Stomach smooth muscle (tissue), 2 donors: ENCODE data around the gene LRRC8C.
"Not testable (repeated sequence)": the region's sequence is repeated elsewhere in the genome, so short reads cannot be mapped to it uniquely, and the experiment has no call there.

ENCODE experiments used
- H3K27ac ChIP-seq: one replicate; pipeline ENCODE4 v1.7.0; 2013; ENCODE audit warnings: mild to moderate bottlenecking, low read length, inconsistent platforms
- H3K27me3 ChIP-seq, 2 donors: one replicate each; pipeline ENCODE4 v1.7.0; 2013; ENCODE audit warnings: low read length in 2 of 2; ENCODE audit not compliant: insufficient read depth in 2 of 2, control insufficient read depth in 1 of 2
- H3K36me3 ChIP-seq, 2 donors: one replicate each; pipeline ENCODE4 v1.7.0; 2013; ENCODE audit warnings: low read length in 2 of 2; ENCODE audit not compliant: control insufficient read depth in 2 of 2, insufficient read depth in 2 of 2
- H3K4me1 ChIP-seq: one replicate; pipeline ENCODE4 v1.7.0; 2013; ENCODE audit warnings: low read length; ENCODE audit not compliant: control insufficient read depth, insufficient read depth
- H3K4me3 ChIP-seq, 2 donors: one replicate each; pipeline ENCODE4 v1.7.0; 2013; ENCODE audit warnings: low read length in 2 of 2
- H3K9ac ChIP-seq, 2 donors: one replicate each; pipeline ENCODE4 v1.7.0; 2013; ENCODE audit warnings: low read length in 2 of 2, mild to moderate bottlenecking in 1 of 2
- H3K9me3 ChIP-seq, 2 donors: one replicate each; pipeline ENCODE4 v1.7.0; 2013; ENCODE audit warnings: low read length in 2 of 2; ENCODE audit not compliant: control insufficient read depth in 2 of 2
- donor health status: healthy.
- donor health status: Pancreatic carcinoma.

Gene LRRC8C

DNA sequence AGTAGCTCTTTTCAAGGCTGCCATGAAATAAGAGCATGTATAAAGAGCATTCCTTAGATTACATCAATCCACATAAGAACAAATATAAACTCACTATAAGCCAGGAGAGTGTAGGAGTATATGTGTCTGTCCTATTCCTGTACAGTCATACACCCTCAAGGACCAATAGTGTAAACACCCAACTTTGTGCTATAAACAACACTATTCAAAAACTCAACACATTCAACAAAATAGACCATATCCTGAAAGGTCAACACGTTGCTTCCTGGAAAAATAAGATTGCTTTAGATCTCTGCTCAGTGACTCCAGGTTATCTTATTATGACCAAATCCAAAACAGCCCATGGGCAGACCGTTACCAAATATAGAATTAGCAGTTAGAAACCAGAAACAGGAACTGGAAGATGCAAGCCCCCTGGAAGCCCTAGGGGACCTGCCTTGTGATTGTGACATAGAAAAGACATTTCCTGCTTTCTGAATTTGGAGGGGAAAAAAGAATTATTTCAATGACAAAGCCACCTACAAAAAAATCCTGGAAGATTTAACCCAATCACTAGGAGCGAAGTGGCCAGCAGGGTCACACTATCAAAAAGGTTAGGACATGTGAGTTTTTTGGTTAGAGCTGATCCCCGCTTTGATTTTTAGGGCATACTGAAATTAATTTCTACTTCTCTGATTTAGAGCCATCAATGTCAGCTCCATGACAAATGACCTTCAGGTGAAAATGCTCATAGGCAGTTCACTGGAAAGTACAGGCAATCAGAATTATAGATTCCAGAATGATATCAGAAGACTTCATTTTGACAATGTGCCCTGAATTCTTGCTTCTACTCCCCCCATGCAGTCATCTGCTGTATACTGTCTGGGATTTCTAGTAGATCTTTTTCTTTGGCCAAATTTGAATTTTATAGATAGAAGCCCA, 59.9 kb downstream of the LRRC8C start:
- Histone ChIP-seq H3K27me3 (no peaks in the 10 kb centered on the region), H3K4me1 (no peaks in the 10 kb centered on the region), H3K36me3 (no peaks in the 10 kb centered on the region), H3K27ac (no peak overlapping the region), H3K9me3 (no peaks in the 10 kb centered on the region), H3K9ac (no peak overlapping the region), H3K4me3 (no peak overlapping the region)

DNA sequence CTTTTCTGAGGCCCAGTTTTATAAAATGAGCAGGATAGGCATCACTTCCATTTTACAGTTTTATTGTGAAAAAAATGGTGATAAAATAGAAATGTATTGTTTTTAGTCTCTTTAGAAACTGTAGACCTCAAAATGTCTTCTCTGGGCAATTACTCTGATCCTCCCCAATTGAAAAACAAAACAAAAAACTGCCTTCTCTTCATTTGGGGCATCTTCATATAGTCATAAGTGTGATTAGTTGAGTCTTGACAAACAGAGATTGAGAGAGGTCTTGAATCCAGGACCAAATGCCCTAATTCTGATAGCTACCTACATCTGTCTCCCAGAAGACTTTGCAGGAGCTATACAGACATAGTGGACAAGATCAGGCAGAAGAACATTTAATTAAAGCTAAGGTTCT, 62.9 kb downstream of the LRRC8C start:
- Histone ChIP-seq H3K36me3 (no peaks in the 10 kb centered on the region), H3K9ac (no peak overlapping the region), H3K4me1 (no peaks in the 10 kb centered on the region), H3K27ac (no peak overlapping the region), H3K9me3 (no peaks in the 10 kb centered on the region), H3K27me3 (no peaks in the 10 kb centered on the region), H3K4me3 (no peak overlapping the region)

DNA sequence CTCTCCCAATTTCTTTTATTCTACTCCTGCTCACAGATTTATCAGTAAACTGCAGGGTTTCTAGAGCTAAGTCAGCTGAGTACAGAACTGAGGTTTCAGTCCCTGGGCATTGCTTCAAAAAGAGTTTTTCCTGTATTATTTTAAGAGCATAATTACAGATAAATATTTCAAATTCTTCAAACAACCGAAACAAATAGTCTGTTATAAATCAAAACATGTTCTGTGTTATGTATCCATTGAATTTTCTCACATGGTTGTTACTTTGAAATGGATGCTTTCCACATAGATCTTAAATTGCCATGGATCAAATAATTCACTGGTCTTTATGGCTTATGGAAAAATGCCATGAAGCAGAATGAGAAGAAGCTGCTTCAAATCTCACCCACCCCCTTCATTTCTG, 64.5 kb downstream of the LRRC8C start:
- H3K36me3 ChIP-seq = no peaks in the 10 kb centered on the region
- H3K9me3 ChIP-seq = no peaks in the 10 kb centered on the region
- H3K4me3 ChIP-seq = no peak overlapping the region
- no peaks in the 10 kb centered on the region for H3K27me3 ChIP-seq
- H3K4me1 ChIP-seq = no peaks in the 10 kb centered on the region
- H3K9ac ChIP-seq = no peak overlapping the region
- H3K27ac ChIP-seq = no peak overlapping the region

DNA sequence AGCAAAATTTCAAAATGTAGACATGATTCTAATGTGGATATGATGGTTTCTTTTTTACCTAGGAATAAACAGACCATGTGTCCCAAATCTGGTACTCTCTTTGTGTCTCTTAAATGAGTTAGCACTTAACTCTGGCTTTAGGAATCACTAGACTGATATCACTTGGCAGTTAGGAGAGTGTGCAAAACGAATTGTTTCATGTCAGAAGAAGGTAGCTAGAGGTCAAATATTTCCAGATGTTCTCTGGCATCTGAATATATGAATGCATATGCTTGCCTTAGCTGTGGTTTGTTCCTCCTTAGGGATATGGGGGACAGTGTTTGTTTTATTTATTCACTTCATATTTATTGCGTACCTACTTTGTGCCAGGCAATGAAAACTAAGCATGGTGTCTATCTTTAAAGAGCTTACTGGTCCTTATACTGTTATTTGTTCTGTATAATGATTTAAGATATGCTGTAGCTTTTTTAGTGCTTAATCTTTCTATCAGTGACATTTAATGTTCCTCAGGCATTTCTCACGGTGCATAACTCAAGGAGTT, 65.2 kb downstream of the LRRC8C start:
- Histone ChIP-seq H3K27me3 (no peaks in the 10 kb centered on the region), H3K9ac (no peak overlapping the region), H3K36me3 (no peaks in the 10 kb centered on the region), H3K27ac (no peak overlapping the region), H3K4me1 (no peaks in the 10 kb centered on the region), H3K9me3 (no peaks in the 10 kb centered on the region), H3K4me3 (no peak overlapping the region)

DNA sequence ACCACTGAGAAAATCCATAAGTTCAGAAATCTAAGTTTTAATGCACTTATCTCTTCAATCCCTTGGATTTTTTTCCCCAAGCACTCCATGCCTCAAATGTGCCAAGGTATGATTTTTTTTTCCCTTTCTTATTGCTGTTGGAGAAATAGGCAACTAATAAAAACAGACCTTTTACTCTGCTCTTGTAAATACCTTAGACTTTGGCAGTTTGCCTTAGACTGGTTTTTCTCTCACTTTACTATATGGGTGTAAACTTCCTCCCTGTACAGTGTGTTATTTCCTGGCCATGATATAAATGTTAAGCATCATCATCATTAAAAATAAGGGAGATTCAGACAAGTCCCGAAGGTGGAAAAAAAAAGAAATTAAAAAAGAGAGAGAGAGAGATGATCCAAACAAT, 65.7 kb downstream of the LRRC8C start:
- Histone ChIP-seq H3K4me3 (no peak overlapping the region), H3K27me3 (no peaks in the 10 kb centered on the region), H3K27ac (no peak overlapping the region), H3K4me1 (no peaks in the 10 kb centered on the region), H3K36me3 (no peaks in the 10 kb centered on the region), H3K9me3 (no peaks in the 10 kb centered on the region), H3K9ac (no peak overlapping the region)

DNA sequence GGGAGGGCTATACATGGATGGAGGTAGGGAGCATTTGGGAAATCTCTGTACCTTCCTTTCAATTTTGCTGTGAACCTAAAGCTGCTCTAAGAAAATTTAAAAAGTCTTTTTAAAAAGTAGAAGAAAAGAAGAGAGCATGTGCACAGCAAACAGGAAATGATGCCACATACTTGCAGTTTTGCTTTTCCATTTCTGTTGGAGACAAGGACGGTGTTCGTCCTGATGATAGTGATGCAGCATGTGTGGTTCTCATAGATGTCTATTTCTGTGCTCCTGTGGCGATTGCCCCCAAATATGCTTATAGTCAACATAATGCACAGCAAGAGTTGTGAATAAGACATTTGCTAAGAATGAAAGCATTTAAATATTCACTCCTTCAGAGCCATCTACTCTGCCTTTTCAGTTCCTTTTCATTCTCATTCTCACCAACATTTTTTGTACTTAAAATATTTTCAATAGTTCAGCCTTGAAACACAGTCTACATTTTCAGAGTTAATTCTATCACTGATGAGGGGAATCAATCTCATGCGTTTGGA, 66.6 kb downstream of the LRRC8C start:
- H3K9me3 ChIP-seq = no peaks in the 10 kb centered on the region
- no peaks in the 10 kb centered on the region for H3K27me3 ChIP-seq
- no peak overlapping the region for H3K9ac ChIP-seq
- no peaks in the 10 kb centered on the region for H3K36me3 ChIP-seq
- no peaks in the 10 kb centered on the region for H3K4me1 ChIP-seq
- no peak overlapping the region for H3K4me3 ChIP-seq
- no peak overlapping the region for H3K27ac ChIP-seq

DNA sequence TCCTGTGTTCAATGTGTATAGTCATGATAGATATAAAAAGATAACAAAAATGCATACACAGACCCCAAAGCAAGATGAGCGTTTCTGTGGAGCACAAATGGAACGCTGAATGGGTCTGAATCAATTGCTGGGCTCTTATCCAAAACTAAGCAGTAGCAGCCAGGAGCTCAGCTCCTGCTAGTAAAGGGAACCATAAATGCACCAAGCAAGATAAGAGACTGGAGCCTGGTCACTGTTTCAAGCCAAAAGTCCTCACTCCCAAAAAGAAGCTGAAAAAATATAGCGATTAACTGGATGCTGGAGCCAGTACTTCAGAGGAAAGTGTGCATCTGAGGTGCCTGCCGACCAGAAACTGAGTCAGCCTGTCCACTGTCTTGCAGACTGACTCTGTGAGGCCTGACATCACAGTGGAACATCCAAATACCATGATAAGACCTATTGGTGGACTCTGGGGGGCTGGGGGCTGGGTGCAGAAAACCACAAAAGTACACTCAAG, 68.9 kb downstream of the LRRC8C start:
- H3K27ac ChIP-seq = no peak overlapping the region
- H3K4me3 ChIP-seq = no peak overlapping the region
- no peaks in the 10 kb centered on the region for H3K36me3 ChIP-seq
- H3K4me1 ChIP-seq = no peaks in the 10 kb centered on the region
- H3K9ac ChIP-seq = no peak overlapping the region
- no peaks in the 10 kb centered on the region for H3K9me3 ChIP-seq
- no peaks in the 10 kb centered on the region for H3K27me3 ChIP-seq

DNA sequence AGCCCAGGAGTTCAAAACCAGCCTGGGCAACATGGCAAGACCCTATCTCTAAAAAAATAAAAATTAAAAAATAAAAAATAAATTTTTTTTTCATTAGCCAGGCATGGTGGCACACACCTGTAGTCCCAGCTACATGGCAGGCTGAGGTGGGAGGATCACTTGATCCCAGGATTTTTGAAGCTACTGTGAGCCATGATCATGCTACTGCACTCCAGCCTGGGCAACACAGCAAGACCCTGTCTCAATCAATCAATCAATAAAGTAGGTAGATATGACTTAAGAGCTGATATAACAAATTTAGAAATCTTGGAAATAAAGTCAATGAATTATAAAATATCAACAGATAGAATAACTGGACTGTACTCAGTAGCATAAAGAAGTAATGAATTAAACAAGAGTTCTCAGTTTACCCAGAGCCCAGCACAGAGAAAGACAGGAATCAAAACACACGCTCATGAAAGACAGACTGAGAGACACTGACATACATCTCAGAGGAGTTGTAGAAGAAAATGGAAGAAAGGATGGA, 69.7 kb downstream of the LRRC8C start:
- no peak overlapping the region for H3K4me3 ChIP-seq
- no peaks in the 10 kb centered on the region for H3K27me3 ChIP-seq
- no peak overlapping the region for H3K9ac ChIP-seq
- H3K4me1 ChIP-seq = no peaks in the 10 kb centered on the region
- no peaks in the 10 kb centered on the region for H3K9me3 ChIP-seq
- no peaks in the 10 kb centered on the region for H3K36me3 ChIP-seq
- no peak overlapping the region for H3K27ac ChIP-seq

DNA sequence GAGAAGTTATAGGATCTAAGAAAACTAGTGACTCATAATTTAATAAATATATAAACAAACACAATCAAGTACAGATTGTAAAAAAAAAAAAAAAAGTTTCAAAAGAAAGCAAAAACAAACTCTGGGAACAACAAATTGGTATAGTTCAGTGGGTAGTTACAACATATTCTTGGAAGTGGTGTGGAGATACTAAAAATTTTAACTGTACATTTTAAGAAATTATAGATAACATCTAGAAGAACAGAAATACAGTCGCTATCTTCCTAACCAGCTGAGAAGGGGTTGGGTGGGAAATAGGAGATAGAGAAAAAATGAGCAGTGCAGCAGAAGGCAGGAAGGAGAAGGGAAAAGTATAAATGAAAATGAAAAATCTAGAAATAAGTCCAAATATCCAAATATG, 70.5 kb downstream of the LRRC8C start:
- Histone ChIP-seq H3K27ac (no peak overlapping the region), H3K4me1 (no peaks in the 10 kb centered on the region), H3K4me3 (no peak overlapping the region), H3K9ac (no peak overlapping the region), H3K9me3 (no peaks in the 10 kb centered on the region), H3K36me3 (no peaks in the 10 kb centered on the region), H3K27me3 (no peaks in the 10 kb centered on the region)

DNA sequence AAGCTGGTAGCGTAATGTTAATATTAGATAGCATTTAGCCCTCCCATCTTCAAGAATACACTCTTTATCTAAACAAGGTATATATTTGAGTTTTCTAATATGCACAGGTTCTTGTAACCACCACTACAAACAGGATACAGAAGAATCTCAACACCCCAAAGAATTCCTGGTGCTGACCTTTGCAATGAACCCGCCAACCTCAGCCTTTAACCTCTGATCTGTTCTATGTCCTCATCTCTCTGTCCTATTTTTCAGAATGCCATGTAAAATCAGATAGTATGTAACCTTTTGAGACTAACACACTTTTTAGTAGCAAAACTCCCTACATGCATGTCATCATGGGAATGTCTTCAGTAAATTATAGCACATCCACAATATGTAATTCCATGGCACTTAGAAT, 71.1 kb downstream of the LRRC8C start:
- Histone ChIP-seq H3K27me3 (no peaks in the 10 kb centered on the region), H3K9me3 (no peaks in the 10 kb centered on the region), H3K27ac (no peak overlapping the region), H3K4me1 (no peaks in the 10 kb centered on the region), H3K4me3 (no peak overlapping the region), H3K9ac (no peak overlapping the region), H3K36me3 (no peaks in the 10 kb centered on the region)

DNA sequence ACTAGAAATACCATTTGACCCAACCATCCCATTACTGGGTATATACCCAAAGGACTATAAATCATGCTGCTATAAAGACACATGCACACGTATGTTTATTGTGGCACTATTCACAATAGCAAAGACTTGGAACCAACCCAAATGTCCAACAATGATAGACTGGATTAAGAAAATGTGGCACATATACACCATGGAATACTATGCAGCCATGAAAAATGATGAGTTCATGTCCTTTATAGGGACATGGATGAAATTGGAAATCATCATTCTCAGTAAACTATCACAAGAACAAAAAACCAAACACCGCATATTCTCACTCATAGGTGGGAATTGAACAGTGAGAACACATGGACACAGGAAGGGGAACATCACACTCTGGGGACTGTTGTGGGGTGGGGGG, 72.0 kb downstream of the LRRC8C start:
- H3K27me3 ChIP-seq, H3K27ac ChIP-seq, H3K4me1 ChIP-seq, H3K9ac ChIP-seq, H3K9me3 ChIP-seq, H3K36me3 ChIP-seq, H3K4me3 ChIP-seq: not testable (repeated sequence)
